Activated CD8-positive, alpha-beta memory T cell treated with anti-CD3 and anti-CD28 coated beads, Interleukin-2, amount 50 U/mL, for 4 hours (primary cell): ENCODE results near the gene MMP14.
A peak's percentile ranks its signal among the peaks of the same experiment; 100 is the strongest.

Experiments
- DNase-seq: peaks from one replicate; pipeline ENCODE4 v3.0.0-alpha.2; 2020

The MMP14 gene

GRCh38 chr14:22864979-22865378 is 28.6 kb downstream of the MMP14 start:
- no peak for DNase-seq

- no peak for DNase-seq
Measured at GRCh38 chr14:22865424-22866405, 29.3 kb downstream of the MMP14 start.

GRCh38 chr14:22866874-22867273 is 30.5 kb downstream of the MMP14 start:
- no peak for DNase-seq

- no peak for DNase-seq
Measured at GRCh38 chr14:22870811-22871223, 34.4 kb downstream of the MMP14 start.

- DNase-seq: peak; percentile 72
Measured at GRCh38 chr14:22871224-22872032, 35.0 kb downstream of the MMP14 start, which contains the start of gene LRP10. LRP10 (plus strand) TSS chr14:22871740; CDS start chr14:22872304, 564 bp downstream.

GRCh38 chr14:22872033-22872832 is 35.8 kb downstream of the MMP14 start:
- DNase-seq: peak; percentile 69

- DNase-seq: no peak
Measured at GRCh38 chr14:22872833-22873520, 36.6 kb downstream of the MMP14 start.

- DNase-seq: no peak
Measured at GRCh38 chr14:22875003-22875747, 38.8 kb downstream of the MMP14 start.

GRCh38 chr14:22875748-22876319 is 39.4 kb downstream of the MMP14 start:
- DNase-seq: no peak

- no peak for DNase-seq
Measured at GRCh38 chr14:22877000-22877501, 40.7 kb downstream of the MMP14 start.

- DNase-seq: no peak
Measured at GRCh38 chr14:22878271-22879246, 42.2 kb downstream of the MMP14 start.

- no peak for DNase-seq
Measured at GRCh38 chr14:22882064-22882463, 45.7 kb downstream of the MMP14 start.

GRCh38 chr14:22882529-22883172 is 46.3 kb downstream of the MMP14 start:
- peak; percentile 59 for DNase-seq

- DNase-seq: no peak
Measured at GRCh38 chr14:22883173-22883976, 47.0 kb downstream of the MMP14 start, which contains the start of gene REM2. REM2 (plus strand) TSS chr14:22883222; CDS start chr14:22883288, 66 bp downstream.

- no peak for DNase-seq
Measured at GRCh38 chr14:22884076-22884737, 47.8 kb downstream of the MMP14 start.

GRCh38 chr14:22884738-22885523 is 48.5 kb downstream of the MMP14 start:
- no peak for DNase-seq
